GM23248 (cell line): ENCODE measurements around the gene ATP5F1B.

ENCODE experiments used
- EZH2 ChIP-seq: fragments of 200-600 bp; sonication (generic); IDR thresholded peaks from 2 replicates; pipeline ENCODE4 v1.6.1; 2018; ENCODE audit warnings: antibody characterized with exemption, mild to moderate bottlenecking; ENCODE audit not compliant: insufficient read depth, poor library complexity, severe bottlenecking
- EZH2phosphoT487 ChIP-seq: fragments of 200-600 bp; sonication (generic); IDR thresholded peaks from 2 replicates; pipeline ENCODE4 v1.6.1; 2018; ENCODE audit warnings: antibody characterized with exemption, moderate library complexity, mild to moderate bottlenecking, low read depth; ENCODE audit not compliant: insufficient read depth

GRCh38 chr12:56641219-56641618 lies 4.6 kb downstream of the ATP5F1B start:
- no peak for TF ChIP-seq EZH2
- no peak for TF ChIP-seq EZH2phosphoT487
